ENCODE measurements around the gene HLA-DOB. TPM values are rescaled to one million over a fixed set of nuclear protein-coding genes. Genes with fewer than 3 reads are reported as not detected.

HLA-DOB gene
- total and polyA plus RNA-seq, 2 of the 13 experiments (the other 11 are each of a cell fraction or from before 2014, with no cell fraction given) = not detected

GRCh38 chr6:32855467-32856174 lies 38.8 kb upstream of the HLA-DOB start:
- in situ Hi-C loops (cut with HindIII; ENCODE audit: extremely low pct_ligation_motif_present, low pct_unique_long_range_greater_than_20kb) (no loop called here), intact Hi-C loops (cut with micrococcal nuclease; ENCODE audit: unreplicated experiment) (loop anchor here (1.0 kb wide), 1 partner anchor 29 kb away; no protein-coding TSS in a partner anchor)
- ATAC-seq (no peak), DNase-seq (ENCODE audit: low spot score) (no peak), FAIRE-seq (no peak)
- Histone ChIP-seq H2AFZ (ENCODE audit: low read length) (no peak overlapping the region), H3K9me3 (ENCODE audit: low read length) (no peaks in the 10 kb centered on the region), H3K27ac (ENCODE audit: extremely low read length, insufficient read depth, low read length) (no peak overlapping the region), H3K9ac (ENCODE audit: insufficient read depth, low read depth, low read length) (no peak overlapping the region), H3K27me3 (ENCODE audit: control insufficient read depth in 1 of 2, insufficient read depth in 2 of 2, low read length in 2 of 2) (no peaks in the 10 kb centered on the region; a peak in 1 of 5 replicates), H4K20me1 (ENCODE audit: insufficient read depth, low read length) (no peaks in the 10 kb centered on the region), H3K4me2 (ENCODE audit: low read depth, low read length) (peak overlapping the region; percentile 98), H3K36me3 (replicated peaks in 1 of 2; ENCODE audit: control insufficient read depth in 1 of 2, insufficient read depth in 2 of 2, low read length in 2 of 2) (no peaks in the 10 kb centered on the region; a peak in 1 of 5 replicates), H3K4me3 (replicated peaks in 1 of 3; ENCODE audit: insufficient read depth in 1 of 3, low read depth in 2 of 3, low read length in 3 of 3) (peak overlapping the region in 1 of 3 experiments; percentile 96; a peak in 1 of 6 replicates), H3K79me2 (ENCODE audit: insufficient read depth, low read length) (no peaks in the 10 kb centered on the region), H3K4me1 (ENCODE audit: insufficient read depth, low read length) (peaks cover 26% of the 10 kb centered on the region)
- ChIA-PET POLR2A (interaction anchor here (0.9 to 3.8 kb wide), 3 partner anchors 12 to 116 kb away, joined by 4 to 56 read pairs (median 11); partner anchors contain the start of gene TAP2), CTCF (ENCODE audit: low intra/inter-chr PET ratio, low total read pairs) (interaction anchor here (2.4 kb wide), 1 partner anchor 17 kb away, joined by 39 read pairs; the partner anchor contains the start of gene TAP2)
- 58% methylated on average over 8 of the region's 8 CpGs for WGBS (ENCODE audit: low lambda C conversion rate)
- BruUV-seq (replicated peaks) = no TSS peak
- TF ChIP-seq JDP2 (CRISPR knock-in tag; IDR thresholded peaks at IDR 0.05; ENCODE audit: borderline replicate concordance) (no peak), RFX5 (IDR thresholded peaks at IDR 0.05; ENCODE audit: low read depth, low read length) (0 out of 2 replicates have a peak, but pooled peaks have one; percentile 7), CEBPG (CRISPR knock-in tag; IDR thresholded peaks at IDR 0.05) (0 out of 2 replicates have a peak, but pooled peaks have one; percentile 41), MNT (IDR thresholded peaks at IDR 0.05) (no peak), CEBPB (IDR thresholded peaks at IDR 0.05; ENCODE audit: borderline replicate concordance, low read depth, low read length) (peak; percentile 71; the same call in 1 of the 2 replicates)

Data from HepG2 (cell line).